ENCODE results near the gene NGF. TPM values are rescaled to one million over a fixed set of nuclear protein-coding genes. Genes with fewer than 3 reads are reported as not detected.
"Not testable (repeated sequence)": the region's sequence is repeated elsewhere in the genome, so short reads cannot be mapped to it uniquely, and the experiment has no call there.

Gene NGF
- 1.4 TPM for polyA plus RNA-seq
- long read RNA-seq, donor 1, result 0 reads
- long read RNA-seq, donor 2, result 0 reads
- long read RNA-seq, donor 3, result 0 reads
- long read RNA-seq, donor 4, result 0 reads
- long read RNA-seq, donor 5, result 0 reads
- long read RNA-seq, donor 6, result 0 reads
- long read RNA-seq, donor 7, result 0 reads
- long read RNA-seq, donor 8, partial matches to known transcripts, result 0 of 1 reads
- long read RNA-seq, donor 8, other reads (novel, unspliced or antisense), result 0 of 1 reads
- long read RNA-seq, donor 9, result 0 reads
- long read RNA-seq, donor 10, result 0 reads
- long read RNA-seq, donor 11, result 0 reads

- DNase-seq, result peak in 1 of 2 donors; percentile 7
Measured at GRCh38 chr1:115337633-115338456, at the start of gene NGF. Gene NGF (minus strand): TSS chr1:115338249. CDS start chr1:115286795, 51,454 bp downstream.

GRCh38 chr1:115383455-115383854 is 45.4 kb upstream of the NGF start:
- not testable (repeated sequence) for H3K27ac ChIP-seq (ENCODE audit: low read length); DNase-seq; H3K4me3 ChIP-seq (ENCODE audit: low read length); H3K27me3 ChIP-seq (ENCODE audit: control insufficient read depth, insufficient read depth, low read length); H3K9me3 ChIP-seq (ENCODE audit: control insufficient read depth, low read depth, low read length); H3K36me3 ChIP-seq (ENCODE audit: control insufficient read depth, insufficient read depth, low read length); H3K4me1 ChIP-seq (ENCODE audit: control insufficient read depth, insufficient read depth, low read length)
- WGBS (ENCODE audit: insufficient coverage, low lambda C conversion rate), result no CpG with 5 or more reads among the region's 2 CpGs

More at GRCh38 chr1:115337633-115338456, at the start of gene NGF:
- Histone ChIP-seq H3K4me3 (ENCODE audit: low read length) (peak within 1 kb of the TSS; percentile 33), H3K36me3 (ENCODE audit: control insufficient read depth, insufficient read depth, low read length) (no peaks in the 10 kb centered on the region), H3K27me3 (ENCODE audit: control insufficient read depth, insufficient read depth, low read length) (peaks cover 45% of the 10 kb centered on the region), H3K4me1 (ENCODE audit: control insufficient read depth, insufficient read depth, low read length) (no peaks in the 10 kb centered on the region), H3K9me3 (ENCODE audit: control insufficient read depth, low read depth, low read length) (peaks cover 5% of the 10 kb centered on the region), H3K27ac (ENCODE audit: low read length) (no peak within 1 kb of the TSS)
- no CpG with 5 or more reads among the region's 69 CpGs for WGBS (ENCODE audit: insufficient coverage, low lambda C conversion rate)

- WGBS (ENCODE audit: insufficient coverage, low lambda C conversion rate), result no CpG with 5 or more reads among the region's 4 CpGs
- Histone ChIP-seq H3K27ac (ENCODE audit: low read length) (no peak overlapping the region), H3K4me1 (ENCODE audit: control insufficient read depth, insufficient read depth, low read length) (no peaks in the 10 kb centered on the region), H3K4me3 (ENCODE audit: low read length) (no peak overlapping the region), H3K36me3 (ENCODE audit: control insufficient read depth, insufficient read depth, low read length) (no peaks in the 10 kb centered on the region), H3K9me3 (ENCODE audit: control insufficient read depth, low read depth, low read length) (no peaks in the 10 kb centered on the region), H3K27me3 (ENCODE audit: control insufficient read depth, insufficient read depth, low read length) (peaks cover 4% of the 10 kb centered on the region)
- DNase-seq, result no peak
Measured at GRCh38 chr1:115379943-115380342, 41.9 kb upstream of the NGF start.

- H3K27ac ChIP-seq (ENCODE audit: low read length), result no peak overlapping the region
- H3K4me1 ChIP-seq (ENCODE audit: control insufficient read depth, insufficient read depth, low read length), result no peaks in the 10 kb centered on the region
- 71% methylated on average over 1 of the region's 2 CpGs for WGBS (ENCODE audit: insufficient coverage, low lambda C conversion rate)
- H3K4me3 ChIP-seq (ENCODE audit: low read length), result no peak overlapping the region
- peaks cover 6% of the 10 kb centered on the region for H3K27me3 ChIP-seq (ENCODE audit: control insufficient read depth, insufficient read depth, low read length)
- no peaks in the 10 kb centered on the region for H3K9me3 ChIP-seq (ENCODE audit: control insufficient read depth, low read depth, low read length)
- H3K36me3 ChIP-seq (ENCODE audit: control insufficient read depth, insufficient read depth, low read length), result no peaks in the 10 kb centered on the region
- no peak for DNase-seq
Measured at GRCh38 chr1:115377411-115377810, 39.4 kb upstream of the NGF start.

GRCh38 chr1:115374598-115374997 is 36.5 kb upstream of the NGF start:
- WGBS (ENCODE audit: insufficient coverage, low lambda C conversion rate), result 92% methylated on average over 2 of the region's 3 CpGs
- H3K9me3 ChIP-seq (ENCODE audit: control insufficient read depth, low read depth, low read length), result no peaks in the 10 kb centered on the region
- no peaks in the 10 kb centered on the region for H3K4me1 ChIP-seq (ENCODE audit: control insufficient read depth, insufficient read depth, low read length)
- no peak for DNase-seq
- H3K4me3 ChIP-seq (ENCODE audit: low read length), result no peak overlapping the region
- H3K36me3 ChIP-seq (ENCODE audit: control insufficient read depth, insufficient read depth, low read length), result no peaks in the 10 kb centered on the region
- no peak overlapping the region for H3K27ac ChIP-seq (ENCODE audit: low read length)
- H3K27me3 ChIP-seq (ENCODE audit: control insufficient read depth, insufficient read depth, low read length), result peaks cover 6% of the 10 kb centered on the region

GRCh38 chr1:115373305-115373704 is 35.3 kb upstream of the NGF start:
- no peaks in the 10 kb centered on the region for H3K4me1 ChIP-seq (ENCODE audit: control insufficient read depth, insufficient read depth, low read length)
- no peaks in the 10 kb centered on the region for H3K9me3 ChIP-seq (ENCODE audit: control insufficient read depth, low read depth, low read length)
- no peak overlapping the region for H3K27ac ChIP-seq (ENCODE audit: low read length)
- no peak for DNase-seq
- peaks cover 5% of the 10 kb centered on the region for H3K27me3 ChIP-seq (ENCODE audit: control insufficient read depth, insufficient read depth, low read length)
- H3K36me3 ChIP-seq (ENCODE audit: control insufficient read depth, insufficient read depth, low read length), result no peaks in the 10 kb centered on the region
- H3K4me3 ChIP-seq (ENCODE audit: low read length), result no peak overlapping the region

GRCh38 chr1:115365738-115366137 is 27.7 kb upstream of the NGF start:
- Histone ChIP-seq H3K4me3 (ENCODE audit: low read length) (no peak overlapping the region), H3K27ac (ENCODE audit: low read length) (no peak overlapping the region), H3K27me3 (ENCODE audit: control insufficient read depth, insufficient read depth, low read length) (no peaks in the 10 kb centered on the region), H3K4me1 (ENCODE audit: control insufficient read depth, insufficient read depth, low read length) (no peaks in the 10 kb centered on the region), H3K36me3 (ENCODE audit: control insufficient read depth, insufficient read depth, low read length) (no peaks in the 10 kb centered on the region), H3K9me3 (ENCODE audit: control insufficient read depth, low read depth, low read length) (no peaks in the 10 kb centered on the region)
- peak in 1 of 2 donors; percentile 14 for DNase-seq
- no CpG with 5 or more reads among the region's 5 CpGs for WGBS (ENCODE audit: insufficient coverage, low lambda C conversion rate)

GRCh38 chr1:115364780-115365155 is 26.7 kb upstream of the NGF start:
- H3K4me3 ChIP-seq (ENCODE audit: low read length), result no peak overlapping the region
- H3K27ac ChIP-seq (ENCODE audit: low read length), result peak overlapping the region; percentile 17
- no peaks in the 10 kb centered on the region for H3K4me1 ChIP-seq (ENCODE audit: control insufficient read depth, insufficient read depth, low read length)
- no CpG with 5 or more reads among the region's 2 CpGs for WGBS (ENCODE audit: insufficient coverage, low lambda C conversion rate)
- peaks cover 10% of the 10 kb centered on the region for H3K9me3 ChIP-seq (ENCODE audit: control insufficient read depth, low read depth, low read length)
- no peak for DNase-seq
- no peaks in the 10 kb centered on the region for H3K27me3 ChIP-seq (ENCODE audit: control insufficient read depth, insufficient read depth, low read length)
- H3K36me3 ChIP-seq (ENCODE audit: control insufficient read depth, insufficient read depth, low read length), result no peaks in the 10 kb centered on the region

- DNase-seq, result peak in 1 of 2 donors; percentile 38
- Histone ChIP-seq H3K9me3 (ENCODE audit: control insufficient read depth, low read depth, low read length) (peaks cover 13% of the 10 kb centered on the region), H3K27ac (ENCODE audit: low read length) (peak overlapping the region; percentile 17), H3K27me3 (ENCODE audit: control insufficient read depth, insufficient read depth, low read length) (no peaks in the 10 kb centered on the region), H3K36me3 (ENCODE audit: control insufficient read depth, insufficient read depth, low read length) (no peaks in the 10 kb centered on the region), H3K4me3 (ENCODE audit: low read length) (no peak overlapping the region), H3K4me1 (ENCODE audit: control insufficient read depth, insufficient read depth, low read length) (no peaks in the 10 kb centered on the region)
- no CpG with 5 or more reads among the region's 7 CpGs for WGBS (ENCODE audit: insufficient coverage, low lambda C conversion rate)
Measured at GRCh38 chr1:115364046-115364779, 26.2 kb upstream of the NGF start.

GRCh38 chr1:115363171-115363570 is 25.1 kb upstream of the NGF start:
- no peak for DNase-seq
- no CpG with 5 or more reads among the region's 1 CpG for WGBS (ENCODE audit: insufficient coverage, low lambda C conversion rate)
- no peaks in the 10 kb centered on the region for H3K4me1 ChIP-seq (ENCODE audit: control insufficient read depth, insufficient read depth, low read length)
- no peaks in the 10 kb centered on the region for H3K27me3 ChIP-seq (ENCODE audit: control insufficient read depth, insufficient read depth, low read length)
- H3K9me3 ChIP-seq (ENCODE audit: control insufficient read depth, low read depth, low read length), result peaks cover 13% of the 10 kb centered on the region
- H3K4me3 ChIP-seq (ENCODE audit: low read length), result no peak overlapping the region
- no peaks in the 10 kb centered on the region for H3K36me3 ChIP-seq (ENCODE audit: control insufficient read depth, insufficient read depth, low read length)
- no peak overlapping the region for H3K27ac ChIP-seq (ENCODE audit: low read length)
